ENCODE data around the gene ARL8B.
A peak's percentile ranks its signal among the peaks of the same experiment; 100 is the strongest.

ARL8B gene

GRCh38 chr3:5186089-5186857 is 64.2 kb downstream of the ARL8B start:
- no peak for DNase-seq (ENCODE audit: low read depth in 4 of 4, low spot score in 1 of 4)

GRCh38 chr3:5186858-5187155 is 64.7 kb downstream of the ARL8B start:
- no peak for DNase-seq (ENCODE audit: low read depth in 4 of 4, low spot score in 1 of 4)

- peak; percentile 84 to 97 (median 91) for DNase-seq (ENCODE audit: low read depth in 4 of 4, low spot score in 1 of 4)
Observed at GRCh38 chr3:5187156-5187919, 65.2 kb downstream of the ARL8B start, which contains the start of gene EDEM1. Gene EDEM1 (plus strand): TSS chr3:5187707. CDS start chr3:5187806, 99 bp downstream.

GRCh38 chr3:5187920-5188418 is 65.9 kb downstream of the ARL8B start:
- DNase-seq (ENCODE audit: low read depth in 4 of 4, low spot score in 1 of 4): peak in 1 of 4 experiments; percentile 25

- DNase-seq (ENCODE audit: low read depth in 4 of 4, low spot score in 1 of 4): peak in 1 of 4 experiments; percentile 30
Observed at GRCh38 chr3:5188419-5189221, 66.5 kb downstream of the ARL8B start.

GRCh38 chr3:5190147-5190791 is 68.2 kb downstream of the ARL8B start:
- no peak for DNase-seq (ENCODE audit: low read depth in 4 of 4, low spot score in 1 of 4)

GRCh38 chr3:5191555-5192304 is 69.6 kb downstream of the ARL8B start:
- DNase-seq (ENCODE audit: low read depth in 4 of 4, low spot score in 1 of 4): no peak

GRCh38 chr3:5192571-5193365 is 70.7 kb downstream of the ARL8B start:
- peak in 1 of 4 experiments; percentile 38 for DNase-seq (ENCODE audit: low read depth in 4 of 4, low spot score in 1 of 4)

GRCh38 chr3:5194341-5194740 is 72.2 kb downstream of the ARL8B start:
- DNase-seq (ENCODE audit: low read depth in 4 of 4, low spot score in 1 of 4): no peak

GRCh38 chr3:5194801-5195509 is 72.9 kb downstream of the ARL8B start:
- no peak for DNase-seq (ENCODE audit: low read depth in 4 of 4, low spot score in 1 of 4)

GRCh38 chr3:5195605-5196004 is 73.5 kb downstream of the ARL8B start:
- no peak for DNase-seq (ENCODE audit: low read depth in 4 of 4, low spot score in 1 of 4)

GRCh38 chr3:5197022-5197421 is 74.9 kb downstream of the ARL8B start:
- DNase-seq (ENCODE audit: low read depth in 4 of 4, low spot score in 1 of 4): no peak

GRCh38 chr3:5197470-5198312 is 75.6 kb downstream of the ARL8B start:
- no peak for DNase-seq (ENCODE audit: low read depth in 4 of 4, low spot score in 1 of 4)

- no peak for DNase-seq (ENCODE audit: low read depth in 4 of 4, low spot score in 1 of 4)
Observed at GRCh38 chr3:5198313-5198677, 76.2 kb downstream of the ARL8B start.

- DNase-seq (ENCODE audit: low read depth in 4 of 4, low spot score in 1 of 4): peak in 1 of 4 experiments; percentile 29
Observed at GRCh38 chr3:5198986-5199731, 77.1 kb downstream of the ARL8B start.

- DNase-seq (ENCODE audit: low read depth in 4 of 4, low spot score in 1 of 4): no peak
Observed at GRCh38 chr3:5201536-5201935, 79.4 kb downstream of the ARL8B start.

GRCh38 chr3:5202222-5202621 is 80.1 kb downstream of the ARL8B start:
- DNase-seq (ENCODE audit: low read depth in 4 of 4, low spot score in 1 of 4): no peak
